GM12878 (cell line): ENCODE results near the gene PFKFB1. TPM values are rescaled to one million over a fixed set of nuclear protein-coding genes. Genes with fewer than 3 reads are reported as not detected.

Source experiments
- ATAC-seq: fragments of 200-7000 bp; cut with Tn5 transposase; 3 replicates; pipeline ENCODE4 v1.9.1; 2020; ENCODE audit warnings: mild to moderate bottlenecking, moderate library complexity
- BruUV-seq: library from RNA; stranded (reverse); fragments of 400-500 nt; replicated peaks from 2 replicates; lab custom pipeline; 2021; lab: Mats Ljungman, UMichigan
- CTCF ChIA-PET: fragments of 300-600 bp; sonication (Branson Sonifier 250); formaldehyde crosslinking; extraction: SDS; loops from one replicate; lab custom pipeline; 2021; ENCODE audit warnings: inconsistent platforms; lab: Yijun Ruan, JAX
- POLR2A ChIA-PET: fragments of 350-600 bp; formaldehyde crosslinking; extraction: SDS; loops from one replicate; lab custom pipeline; 2021; ENCODE audit warnings: inconsistent platforms; lab: Charles Lee
- RAD21 ChIA-PET: fragments of 300-600 bp; sonication (Branson Sonifier 250); formaldehyde crosslinking; loops from one replicate; lab custom pipeline; 2023; ENCODE audit warnings: antibody characterized with exemption; ENCODE audit not compliant: unreplicated experiment; lab: Charles Lee
- SMC1A ChIA-PET: fragments of 300-600 bp; sonication (Branson Sonifier 250); formaldehyde crosslinking; loops from one replicate; lab custom pipeline; 2023; ENCODE audit not compliant: unreplicated experiment, uncharacterized antibody; lab: Charles Lee
- DNase-seq: peaks from one replicate; pipeline ENCODE4 v3.0.0-alpha.2; 2011; ENCODE audit warnings: low read depth, low spot score
- FAIRE-seq: peaks from 3 replicates; lab custom pipeline; 2011; peaks lifted over from hg19 to GRCh38; lab: Jason Lieb, UNC
- H2AFZ ChIP-seq: 2 replicates; pipeline ENCODE4 v1.6.0; 2011; ENCODE audit warnings: low read depth, low read length, control low read depth; ENCODE audit not compliant: control insufficient read depth
- H3K27ac ChIP-seq: 2 replicates; pipeline ENCODE4 v1.5.1; 2011; ENCODE audit warnings: control low read depth; ENCODE audit not compliant: control insufficient read depth, insufficient read depth
- H3K27me3 ChIP-seq, 2 experiments: replicated peaks in 1 of 2; 2 replicates each; pipeline versions ENCODE4 v1.6.0 to v1.6.1; 2011; ENCODE audit warnings: low read length in 1 of 2; ENCODE audit not compliant: control insufficient read depth in 2 of 2, insufficient read depth in 2 of 2
- H3K36me3 ChIP-seq, 2 experiments: 2 replicates each; pipeline ENCODE4 v1.5.1; 2011; ENCODE audit warnings: low read length in 1 of 2; ENCODE audit not compliant: control insufficient read depth in 2 of 2, insufficient read depth in 2 of 2
- H3K4me1 ChIP-seq: 2 replicates; pipeline ENCODE4 v1.6.1; 2011; ENCODE audit warnings: mild to moderate bottlenecking, low read length, moderate library complexity, mixed read lengths; ENCODE audit not compliant: control insufficient read depth, insufficient read depth
- H3K4me2 ChIP-seq: 2 replicates; pipeline ENCODE4 v1.6.0; 2011; ENCODE audit warnings: control low read depth; ENCODE audit not compliant: control insufficient read depth, insufficient read depth
- H3K4me3 ChIP-seq: fragments of 200-600 bp; sonication (generic); 2 replicates; pipeline ENCODE4 v1.5.1; 2016
- H3K79me2 ChIP-seq: 2 replicates; pipeline ENCODE4 v1.6.0; 2011; ENCODE audit warnings: low read length; ENCODE audit not compliant: control insufficient read depth, insufficient read depth
- H3K9ac ChIP-seq: 2 replicates; pipeline ENCODE4 v1.8.0; 2011; ENCODE audit warnings: low read length, control low read depth, mixed read lengths; ENCODE audit not compliant: control insufficient read depth, insufficient read depth
- H3K9me3 ChIP-seq: replicated peaks from 3 replicates; pipeline ENCODE4 v1.5.1; 2011; ENCODE audit warnings: mild to moderate bottlenecking, low read length; ENCODE audit not compliant: control insufficient read depth, insufficient read depth
- H4K20me1 ChIP-seq: 2 replicates; pipeline ENCODE4 v1.6.0; 2011; ENCODE audit not compliant: control insufficient read depth, insufficient read depth
- ATF7 ChIP-seq: fragments of 450-650 bp; IDR thresholded peaks from 2 replicates; pipeline ENCODE4 v1.6.1; 2016; ENCODE audit warnings: low read depth, mild to moderate bottlenecking
- CREM ChIP-seq: IDR thresholded peaks from 2 replicates; pipeline ENCODE4 v1.6.1; 2014; ENCODE audit warnings: antibody characterized with exemption, low read depth
- KDM1A ChIP-seq: fragments of 200-600 bp; sonication (generic); IDR thresholded peaks from 2 replicates; pipeline ENCODE4 v1.6.1; 2016; ENCODE audit warnings: borderline replicate concordance
- MEF2B ChIP-seq: fragments of 450-650 bp; IDR thresholded peaks from 2 replicates; pipeline ENCODE4 v1.6.1; 2018; ENCODE audit warnings: mild to moderate bottlenecking, moderate library complexity; ENCODE audit not compliant: partially characterized antibody, poor library complexity, severe bottlenecking
- NFXL1 ChIP-seq: fragments of 450-650 bp; IDR thresholded peaks from 2 replicates; pipeline ENCODE4 v1.6.1; 2017; ENCODE audit warnings: antibody characterized with exemption, mild to moderate bottlenecking, borderline replicate concordance
- POLR2AphosphoS2 ChIP-seq: IDR thresholded peaks from 2 replicates; pipeline ENCODE4 v1.6.1; 2011; ENCODE audit warnings: low read depth, mild to moderate bottlenecking, low read length, improper control_type of control experiment, moderate library complexity
- POU2F2 ChIP-seq: IDR thresholded peaks from 3 replicates; pipeline ENCODE4 v1.6.1; 2011; ENCODE audit warnings: low read depth, mild to moderate bottlenecking, low read length, borderline replicate concordance
- RBBP5 ChIP-seq: fragments of 200-600 bp; sonication (generic); conservative IDR thresholded peaks from 2 replicates; pipeline ENCODE4 v1.6.1; 2016
- SP1 ChIP-seq: IDR thresholded peaks from one replicate; pipeline ENCODE4 v1.6.1; 2011; ENCODE audit warnings: low read depth, low read length
- TCF12 ChIP-seq: IDR thresholded peaks from 2 replicates; pipeline ENCODE4 v1.6.1; 2011; ENCODE audit warnings: low read depth, mild to moderate bottlenecking, low read length
- ZBTB11 ChIP-seq: fragments of 450-650 bp; formaldehyde crosslinking; IDR thresholded peaks from 2 replicates; pipeline ENCODE4 v1.5.0; 2022; ENCODE audit warnings: mild to moderate bottlenecking, missing genetic modification characterization
- ZNF384 ChIP-seq: IDR thresholded peaks from 2 replicates; pipeline ENCODE4 v1.6.1; 2012; ENCODE audit warnings: low read depth, mild to moderate bottlenecking, low read length, improper control_type of control experiment, borderline replicate concordance
- ZZZ3 ChIP-seq: IDR thresholded peaks from 2 replicates; pipeline ENCODE4 v1.6.1; 2011; ENCODE audit warnings: low read depth; ENCODE audit not compliant: control insufficient read depth, insufficient read length
- WGBS: methylation state at CpG from one replicate; pipeline ENCODE4 v1.1.6; 2016; ENCODE audit warnings: low lambda C conversion rate; ENCODE audit not compliant: insufficient replicate concordance, insufficient coverage; ENCODE audit errors: missing lambda C conversion rate; 5-methylcytosine and 5-hydroxymethylcytosine counted together
- in situ Hi-C: fragments of 300-500 bp; cut with MboI; formaldehyde crosslinking; loops from 9 replicates; pipeline ENCODE4 v1.14.3; 2018; ENCODE audit warnings: mixed read lengths
- intact Hi-C: fragments of 100-400 bp; cut with micrococcal nuclease; formaldehyde crosslinking; loops from one replicate; pipeline ENCODE4 v1.14.2; 2022; ENCODE audit not compliant: unreplicated experiment
- polyA plus RNA-seq, 11 experiments: library from polyadenylated mRNA; depleted of rRNA in 4 of 11; unstranded in 6 of 11; stranded (reverse) in 5 of 11; fragments of >200 nt; fragmentation: Nextera tagmentation in 4 of 11; fragmentation: Illumina TruSeq in 1 of 11; extraction: Ambion mirVana in 4 of 11; extraction: Trizol in 1 of 11; gene quantifications; 1 replicate in 1 of 11; 2 replicates in 10 of 11; pipeline versions ENCODE4 v1.2.1 to v1.2.3, GENCODE V29; 2011 to 2016; ENCODE audit warnings: inconsistent platforms in 2 of 11, missing spikeins in 2 of 11, low read depth in 1 of 11
- total RNA-seq, 4 experiments: library from RNA; depleted of rRNA in 3 of 4; stranded (reverse); fragments of >200 nt in 3 of 4; fragmentation: Illumina TruSeq in 1 of 4; extraction: Trizol in 1 of 4; gene quantifications; 2 replicates each; pipeline versions ENCODE4 v1.2.1 to v1.2.3, GENCODE V29; 2013 to 2021
- TF ChIP-seq, protein P1 (sequence below): IDR thresholded peaks from 2 replicates; pipeline ENCODE4 v1.6.1; 2012; ENCODE audit warnings: low read depth, low read length, improper control_type of control experiment

PFKFB1 gene
- total and polyA plus RNA-seq, 10 of the 15 experiments (the other 5 are each of a cell fraction or from before 2014, with no cell fraction given) = 0.13 to 0.59 (median 0.37) TPM

- no peak overlapping the region for H3K27ac ChIP-seq
- H4K20me1 ChIP-seq = no peaks in the 10 kb centered on the region
- no peaks in the 10 kb centered on the region for H3K27me3 ChIP-seq
- ChIA-PET SMC1A (no interaction called here), POLR2A (no interaction called here), RAD21 (interaction anchor here (0.8 kb wide), 1 partner anchor 287 kb away, joined by 3 read pairs; no protein-coding TSS in a partner anchor), CTCF (no interaction called here)
- ATAC-seq (no peak), FAIRE-seq (no peak), DNase-seq (no peak)
- no peak overlapping the region for H3K9ac ChIP-seq
- H3K79me2 ChIP-seq = no peaks in the 10 kb centered on the region
- in situ Hi-C loops (no loop called here), intact Hi-C loops (no loop called here)
- no TSS peak for BruUV-seq
- no peaks in the 10 kb centered on the region for H3K4me1 ChIP-seq
- H2AFZ ChIP-seq = no peak overlapping the region
- H3K36me3 ChIP-seq = no peaks in the 10 kb centered on the region
- H3K4me2 ChIP-seq = no peak overlapping the region
- TF ChIP-seq SP1 = no peak
- no peak for TF ChIP-seq KDM1A
- no peak for TF ChIP-seq RBBP5
- TF ChIP-seq, protein P1, sequence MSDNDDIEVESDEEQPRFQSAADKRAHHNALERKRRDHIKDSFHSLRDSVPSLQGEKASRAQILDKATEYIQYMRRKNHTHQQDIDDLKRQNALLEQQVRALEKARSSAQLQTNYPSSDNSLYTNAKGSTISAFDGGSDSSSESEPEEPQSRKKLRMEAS = no peak
- TF ChIP-seq ZZZ3 = no peak
- no peak for TF ChIP-seq TCF12
- TF ChIP-seq MEF2B = no peak
- no peak for TF ChIP-seq POLR2AphosphoS2
- no peak for TF ChIP-seq CREM
- TF ChIP-seq ZNF384 = no peak
- TF ChIP-seq ATF7 = no peak
- TF ChIP-seq ZBTB11 (CRISPR knock-in tag) = no peak
- TF ChIP-seq POU2F2 = no peak
- no peak for TF ChIP-seq NFXL1
- WGBS = 28% methylated on average over 2 of the region's 2 CpGs
- no peaks in the 10 kb centered on the region for H3K9me3 ChIP-seq
- no peak overlapping the region for H3K4me3 ChIP-seq
Measured at GRCh38 chrX:54926978-54927377, 67.0 kb downstream of the PFKFB1 start.
